Activated CD8-positive, alpha-beta T cell treated with anti-CD3 and anti-CD28 coated beads for 36 hours (primary cell): Measurements from ENCODE around the gene RPRD2. TPM values are rescaled to one million over a fixed set of nuclear protein-coding genes. Genes with fewer than 3 reads are reported as not detected.
"Not testable (repeated sequence)": the region's sequence is repeated elsewhere in the genome, so short reads cannot be mapped to it uniquely, and the experiment has no call there.

Experiments
- ATAC-seq: fragments of 200-7000 bp; cut with Tn5 transposase; one replicate; pipeline ENCODE4 v1.10.0; 2021; ENCODE audit warnings: mild to moderate bottlenecking, moderate library complexity
- CTCF ChIA-PET: fragments of 350-600 bp; sonication (Branson Sonifier 250); formaldehyde crosslinking; loops from one replicate; lab custom pipeline; 2021; ENCODE audit warnings: antibody characterized with exemption; lab: Charles Lee
- POLR2A ChIA-PET: fragments of 350-600 bp; sonication (Branson Sonifier 250); formaldehyde crosslinking; loops from one replicate; lab custom pipeline; 2021; ENCODE audit warnings: antibody characterized with exemption; lab: Charles Lee
- DNase-seq: peaks from one replicate; pipeline ENCODE4 v3.0.0-alpha.2; 2020
- H3K27ac Mint-ChIP-seq: one replicate; pipeline ENCODE4 v1.8.0; 2021; ENCODE audit warnings: mild to moderate bottlenecking, mixed read lengths
- H3K27me3 Mint-ChIP-seq: one replicate; pipeline ENCODE4 v1.8.0; 2021; ENCODE audit warnings: mixed read lengths
- H3K36me3 Mint-ChIP-seq: one replicate; pipeline ENCODE4 v1.8.0; 2021; ENCODE audit warnings: low read depth, mixed read lengths
- H3K4me1 Mint-ChIP-seq: one replicate; pipeline ENCODE4 v1.8.0; 2021; ENCODE audit warnings: low read depth, mixed read lengths
- H3K4me3 Mint-ChIP-seq: one replicate; pipeline ENCODE4 v1.8.0; 2021; ENCODE audit warnings: mild to moderate bottlenecking, moderate library complexity, mixed read lengths
- H3K9me3 Mint-ChIP-seq: one replicate; pipeline ENCODE4 v1.8.0; 2021; ENCODE audit warnings: mixed read lengths
- intact Hi-C: fragments of 100-400 bp; cut with micrococcal nuclease; formaldehyde crosslinking; loops from one replicate; pipeline ENCODE4 v1.10.0; 2022
- total RNA-seq, 2 experiments: library from RNA; stranded (reverse); gene quantifications; one replicate each; pipeline ENCODE4 v1.2.3, GENCODE V29; 2021
- TF ChIP-seq, protein P1 (sequence below): fragments of 200-600 bp; IDR thresholded peaks from one replicate; pipeline ENCODE4 v1.8.0; 2022; ENCODE audit warnings: antibody characterized with exemption, mild to moderate bottlenecking

The RPRD2 gene
- total RNA-seq: 10 to 100 TPM; 17.6 to 19.4 TPM

DNA sequence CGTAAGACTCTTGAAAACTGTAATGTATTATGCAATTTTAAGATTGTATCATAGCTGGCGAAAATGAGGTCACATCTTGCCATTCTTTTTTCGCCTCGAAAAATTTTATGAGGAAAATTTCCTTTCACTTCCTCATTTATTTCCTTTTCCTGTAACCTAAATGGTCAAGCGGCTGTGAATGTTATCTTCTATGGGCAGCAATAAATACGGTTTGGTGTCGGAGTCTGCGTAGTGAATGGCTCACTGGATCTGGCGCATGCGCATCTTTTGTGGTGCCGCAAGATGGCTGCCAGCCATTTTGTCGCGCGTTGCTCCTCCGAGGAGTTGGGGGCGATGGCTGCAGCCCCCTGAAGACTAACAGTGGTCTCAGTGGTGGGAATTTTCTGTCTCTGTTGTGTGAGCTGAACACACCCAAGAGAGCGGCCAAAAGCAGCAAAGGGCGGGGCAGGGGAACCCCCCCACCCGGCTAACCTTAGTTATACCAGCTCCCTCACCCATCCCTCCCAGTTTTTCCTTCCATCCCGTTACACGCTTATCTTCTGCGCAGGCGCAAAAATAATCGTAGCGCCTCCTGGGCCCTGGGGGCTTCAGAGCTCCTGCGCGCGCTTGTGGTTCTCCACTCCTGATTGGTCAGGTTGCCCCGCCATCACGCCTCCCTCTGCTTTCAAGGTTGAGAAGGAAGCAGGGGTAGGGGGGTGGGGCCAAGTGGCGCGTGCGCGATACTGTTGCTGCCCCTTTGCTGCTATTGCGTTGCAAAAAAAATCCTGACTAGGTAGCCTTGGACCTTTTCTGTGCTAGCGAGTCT, at the start of gene RPRD2:
Gene RPRD2, plus strand, starts transcription at position 722 of the 805 bp plus-strand sequence. CDS start 568 bp downstream, outside the sequence.
- Mint-ChIP-seq H3K27me3 (no peaks in the 10 kb centered on the region), H3K4me3 (peak within 1 kb of the TSS; percentile 83), H3K9me3 (no peaks in the 10 kb centered on the region), H3K36me3 (peaks cover 27% of the 10 kb centered on the region), H3K4me1 (peaks cover 19% of the 10 kb centered on the region), H3K27ac (peak within 1 kb of the TSS; percentile 98)
- ATAC-seq (peak; percentile 97), DNase-seq (peak; percentile 100)
- intact Hi-C loops: loop anchor here (10.0 kb wide), 1 partner anchor 71 kb away; no protein-coding TSS in a partner anchor
- TF ChIP-seq, protein P1, sequence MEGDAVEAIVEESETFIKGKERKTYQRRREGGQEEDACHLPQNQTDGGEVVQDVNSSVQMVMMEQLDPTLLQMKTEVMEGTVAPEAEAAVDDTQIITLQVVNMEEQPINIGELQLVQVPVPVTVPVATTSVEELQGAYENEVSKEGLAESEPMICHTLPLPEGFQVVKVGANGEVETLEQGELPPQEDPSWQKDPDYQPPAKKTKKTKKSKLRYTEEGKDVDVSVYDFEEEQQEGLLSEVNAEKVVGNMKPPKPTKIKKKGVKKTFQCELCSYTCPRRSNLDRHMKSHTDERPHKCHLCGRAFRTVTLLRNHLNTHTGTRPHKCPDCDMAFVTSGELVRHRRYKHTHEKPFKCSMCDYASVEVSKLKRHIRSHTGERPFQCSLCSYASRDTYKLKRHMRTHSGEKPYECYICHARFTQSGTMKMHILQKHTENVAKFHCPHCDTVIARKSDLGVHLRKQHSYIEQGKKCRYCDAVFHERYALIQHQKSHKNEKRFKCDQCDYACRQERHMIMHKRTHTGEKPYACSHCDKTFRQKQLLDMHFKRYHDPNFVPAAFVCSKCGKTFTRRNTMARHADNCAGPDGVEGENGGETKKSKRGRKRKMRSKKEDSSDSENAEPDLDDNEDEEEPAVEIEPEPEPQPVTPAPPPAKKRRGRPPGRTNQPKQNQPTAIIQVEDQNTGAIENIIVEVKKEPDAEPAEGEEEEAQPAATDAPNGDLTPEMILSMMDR: no peak
- ChIA-PET CTCF (interaction anchor here (0.9 to 1.8 kb wide), 4 partner anchors 12 to 108 kb away, joined by 3 to 4 read pairs (median 3); no protein-coding TSS in a partner anchor), POLR2A (interaction anchor here (0.7 to 2.3 kb wide), 12 partner anchors 10 to 199 kb away, joined by 3 to 9 read pairs (median 3); no protein-coding TSS in a partner anchor)

DNA sequence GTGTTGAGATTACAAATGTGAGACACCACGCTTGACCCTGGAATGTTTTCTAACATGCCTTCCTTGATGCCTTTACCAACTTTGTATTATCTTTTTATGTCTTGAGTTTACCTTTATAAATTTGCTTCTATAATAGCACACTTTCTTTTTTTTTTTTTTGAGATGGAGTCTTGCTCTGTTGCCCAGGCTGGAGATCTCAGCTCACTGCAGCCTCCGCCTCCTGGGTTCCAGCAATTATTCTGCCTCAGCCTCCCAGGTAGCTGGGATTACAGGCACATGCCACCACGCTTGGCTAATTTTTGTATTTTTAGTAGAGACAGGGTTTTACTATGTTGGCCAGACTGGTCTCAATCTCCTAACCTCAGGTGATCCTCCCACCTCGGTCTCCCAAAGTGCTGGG, 49.3 kb upstream of the RPRD2 start:
- intact Hi-C loops, H3K9me3 Mint-ChIP-seq, H3K27me3 Mint-ChIP-seq, ATAC-seq, H3K27ac Mint-ChIP-seq, DNase-seq, H3K4me1 Mint-ChIP-seq, CTCF ChIA-PET, H3K4me3 Mint-ChIP-seq, H3K36me3 Mint-ChIP-seq: not testable (repeated sequence)
- POLR2A ChIA-PET: interaction anchor here (1.0 kb wide), 1 partner anchor 9 kb away, joined by 3 read pairs; no protein-coding TSS in a partner anchor

DNA sequence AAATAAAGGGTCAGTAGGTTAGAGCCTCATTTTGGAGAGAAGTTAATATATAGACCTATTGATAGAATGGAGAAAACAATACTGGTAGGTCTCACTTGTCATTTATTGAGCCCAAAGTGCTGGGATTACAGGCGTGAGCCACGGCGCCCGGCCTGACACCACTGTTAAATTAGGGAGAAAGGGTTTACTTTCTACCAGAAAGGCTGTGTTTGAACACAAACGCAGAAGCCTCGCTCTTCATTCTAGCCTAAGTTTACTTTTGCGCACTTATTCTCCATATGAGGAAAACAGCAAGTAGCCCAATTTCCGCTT, 43.3 kb upstream of the RPRD2 start:
- TF ChIP-seq, protein P1: no peak
- DNase-seq: no peak
- Mint-ChIP-seq H3K27me3 (no peaks in the 10 kb centered on the region), H3K4me3 (peak overlapping the region; percentile 95), H3K36me3 (peaks cover 26% of the 10 kb centered on the region), H3K9me3 (no peaks in the 10 kb centered on the region), H3K27ac (peak overlapping the region; percentile 99), H3K4me1 (peaks cover 21% of the 10 kb centered on the region)
- no peak for ATAC-seq
- intact Hi-C loops: no loop called here
- CTCF ChIA-PET: no interaction called here
- POLR2A ChIA-PET: interaction anchor here (0.6 to 1.5 kb wide), 5 partner anchors 16 to 65 kb away, joined by 3 to 4 read pairs (median 3); no protein-coding TSS in a partner anchor

DNA sequence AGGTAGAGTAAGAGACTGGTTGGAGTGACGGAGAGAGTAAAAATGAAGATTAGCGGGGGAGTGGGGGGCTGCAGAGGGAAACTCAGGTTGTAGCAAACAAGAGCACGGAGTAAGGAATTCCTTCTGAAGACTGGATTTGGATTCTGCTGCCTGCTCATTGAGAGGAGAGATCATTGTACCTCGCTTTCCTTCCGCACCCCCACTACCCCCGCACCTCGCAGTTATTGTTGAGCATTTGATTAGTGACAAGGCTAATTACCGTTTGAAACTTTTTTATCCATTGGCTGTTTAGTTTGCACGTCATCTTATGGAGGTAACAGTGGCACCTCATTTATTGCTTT, 42.2 kb upstream of the RPRD2 start:
- Mint-ChIP-seq H3K4me3 (peak overlapping the region; percentile 95), H3K27me3 (no peaks in the 10 kb centered on the region), H3K36me3 (peaks cover 35% of the 10 kb centered on the region), H3K4me1 (peaks cover 30% of the 10 kb centered on the region), H3K27ac (peak overlapping the region; percentile 99), H3K9me3 (no peaks in the 10 kb centered on the region)
- intact Hi-C loops: no loop called here
- POLR2A ChIA-PET: interaction anchor here (1.3 to 2.2 kb wide), 7 partner anchors 9 to 91 kb away, joined by 3 to 8 read pairs (median 3); partner anchors contain the start of gene ANP32E
- TF ChIP-seq, protein P1: no peak
- CTCF ChIA-PET: interaction anchor here (1.3 to 1.5 kb wide), 2 partner anchors 40 to 66 kb away, joined by 4 to 6 read pairs; partner anchors contain the start of gene CIART
- ATAC-seq (peak; percentile 10), DNase-seq (peak; percentile 25)

DNA sequence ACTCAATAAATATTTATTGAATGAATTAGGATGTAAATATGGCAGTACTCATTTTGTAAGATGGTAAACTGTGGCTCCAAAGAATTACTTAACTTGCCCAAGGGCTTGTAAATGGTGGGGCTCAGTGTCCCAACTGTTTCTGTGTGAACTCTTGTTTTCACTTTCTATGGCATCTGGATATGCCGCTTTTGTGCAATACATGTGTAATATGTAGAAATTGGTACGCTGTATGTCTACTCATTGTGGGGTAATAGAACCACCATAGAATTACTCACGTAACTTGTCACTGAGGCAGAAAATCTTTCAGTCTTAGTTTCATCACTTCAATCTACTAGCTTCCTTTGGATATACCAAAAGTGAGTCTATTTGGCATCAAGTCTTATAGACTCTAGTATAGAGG, 41.6 kb upstream of the RPRD2 start:
- intact Hi-C loops: no loop called here
- TF ChIP-seq, protein P1: no peak
- DNase-seq (peak; percentile 28), ATAC-seq (peak; percentile 57)
- Mint-ChIP-seq H3K27me3 (no peaks in the 10 kb centered on the region), H3K27ac (peak overlapping the region; percentile 99), H3K36me3 (peaks cover 37% of the 10 kb centered on the region), H3K4me3 (peak overlapping the region; percentile 95), H3K4me1 (peaks cover 31% of the 10 kb centered on the region), H3K9me3 (no peaks in the 10 kb centered on the region)
- ChIA-PET CTCF (interaction anchor here (1.3 to 1.5 kb wide), 2 partner anchors 40 to 66 kb away, joined by 4 to 6 read pairs; partner anchors contain the start of gene CIART), POLR2A (interaction anchor here (1.1 to 2.2 kb wide), 8 partner anchors 9 to 91 kb away, joined by 3 to 8 read pairs (median 4); partner anchors contain the start of gene ANP32E)
